ENCODE results near the gene EPHB3.

EPHB3 gene

GRCh38 chr3:184582646-184583577, 21.3 kb downstream of the EPHB3 start:
- peak; percentile 54 for DNase-seq

GRCh38 chr3:184583578-184584451, 22.2 kb downstream of the EPHB3 start:
- DNase-seq: peak; percentile 56

- peak; percentile 65 for DNase-seq
These were observed 22.9 kb downstream of the EPHB3 start for GRCh38 chr3:184584464-184584891.

- DNase-seq: no peak
These were observed 24.0 kb downstream of the EPHB3 start for GRCh38 chr3:184585545-184585944.

- DNase-seq: no peak
These were observed 25.3 kb downstream of the EPHB3 start for GRCh38 chr3:184586851-184587250.

GRCh38 chr3:184588776-184589175, 27.2 kb downstream of the EPHB3 start:
- no peak for DNase-seq

- peak; percentile 35 for DNase-seq
These were observed 29.2 kb downstream of the EPHB3 start for GRCh38 chr3:184590795-184591194.

- DNase-seq: no peak
These were observed 30.2 kb downstream of the EPHB3 start for GRCh38 chr3:184591789-184592188.

GRCh38 chr3:184592371-184593219, 31.0 kb downstream of the EPHB3 start:
- DNase-seq: no peak

- no peak for DNase-seq
These were observed 31.8 kb downstream of the EPHB3 start for GRCh38 chr3:184593220-184593927.

- DNase-seq: no peak
These were observed 32.3 kb downstream of the EPHB3 start for GRCh38 chr3:184593928-184594303.

- no peak for DNase-seq
These were observed 32.9 kb downstream of the EPHB3 start for GRCh38 chr3:184594371-184595001.

- no peak for DNase-seq
These were observed 34.1 kb downstream of the EPHB3 start for GRCh38 chr3:184595726-184596125.

- DNase-seq: no peak
These were observed 34.6 kb downstream of the EPHB3 start for GRCh38 chr3:184596233-184596632.

GRCh38 chr3:184596886-184597575, 35.4 kb downstream of the EPHB3 start:
- no peak for DNase-seq

- DNase-seq: no peak
These were observed 36.4 kb downstream of the EPHB3 start for GRCh38 chr3:184597829-184598573.

- no peak for DNase-seq
These were observed 37.0 kb downstream of the EPHB3 start for GRCh38 chr3:184598574-184598927.

- no peak for DNase-seq
These were observed 37.6 kb downstream of the EPHB3 start for GRCh38 chr3:184599143-184599542.

- no peak for DNase-seq
These were observed 39.2 kb downstream of the EPHB3 start for GRCh38 chr3:184600685-184601377.

All from NCI-H2227 treated with DMSO at 0.1 percent for 48 hours (cell line).